ENCODE measurements around the gene LYSMD1.

The LYSMD1 gene

GRCh38 chr1:151135433-151136385 is 30.0 kb downstream of the LYSMD1 start:
- DNase-seq = no peak

DNA sequence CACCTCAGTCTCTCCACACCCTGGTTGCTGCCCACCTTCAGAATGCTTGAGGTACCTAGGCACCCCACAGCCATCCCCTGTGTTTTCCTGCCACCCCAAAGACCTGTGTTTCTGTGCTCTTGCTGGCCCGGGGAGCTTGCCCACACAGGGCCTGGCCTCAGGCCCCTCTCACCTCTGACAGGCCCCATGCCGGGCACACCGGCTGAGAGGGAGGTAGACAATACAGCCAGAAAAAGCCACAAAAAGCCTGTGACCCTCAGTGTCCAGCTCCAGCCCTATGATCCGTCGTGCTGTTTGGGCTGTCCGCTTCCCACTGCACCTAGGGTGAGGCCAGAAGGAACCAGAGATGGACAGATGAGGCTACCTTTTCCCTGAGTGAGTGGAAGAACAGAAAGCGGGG is 30.7 kb downstream of the LYSMD1 start:
- no peak for DNase-seq

- DNase-seq = no peak
Observed at GRCh38 chr1:151134396-151134795, 31.3 kb downstream of the LYSMD1 start.

GRCh38 chr1:151133018-151133806 is 32.5 kb downstream of the LYSMD1 start:
- DNase-seq = no peak

GRCh38 chr1:151132335-151133017 is 33.2 kb downstream of the LYSMD1 start:
- no peak for DNase-seq

GRCh38 chr1:151131701-151132334 is 33.9 kb downstream of the LYSMD1 start:
- no peak for DNase-seq

- peak; percentile 84 to 87 for DNase-seq
Observed at GRCh38 chr1:151130987-151131586, 34.6 kb downstream of the LYSMD1 start.

DNA sequence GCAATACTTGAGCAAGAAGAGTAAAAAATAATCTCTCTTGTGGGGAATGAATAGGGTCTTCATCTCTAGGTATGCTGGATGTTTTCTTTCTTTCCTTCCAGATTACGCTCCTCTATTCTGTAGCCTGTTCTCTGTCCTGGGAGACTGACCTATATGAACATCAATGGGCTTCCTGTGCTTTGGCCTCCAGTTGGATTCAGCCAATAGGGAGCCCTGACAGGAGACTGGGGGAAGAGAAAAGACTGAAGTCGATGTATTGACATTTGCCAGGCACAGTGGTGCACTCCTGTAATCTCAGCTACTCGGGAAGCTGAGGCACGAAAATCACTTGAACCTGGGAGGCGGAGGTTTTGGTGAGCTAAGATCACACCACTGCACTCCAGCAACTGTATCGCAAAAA is 36.9 kb downstream of the LYSMD1 start:
- DNase-seq = no peak

- no peak for DNase-seq
Observed at GRCh38 chr1:151124763-151125403, 40.8 kb downstream of the LYSMD1 start.

- no peak for DNase-seq
Observed at GRCh38 chr1:151113877-151114276, 51.8 kb downstream of the LYSMD1 start.

Measured in activated CD4-positive, alpha-beta T cell treated with anti-CD3 and anti-CD28 coated beads, Interleukin-2, amount 50 U/mL, for 48 hours (primary cell).